Neutrophil (primary cell): ENCODE results near the gene CARD18.
"Not testable (repeated sequence)": the region's sequence is repeated elsewhere in the genome, so short reads cannot be mapped to it uniquely, and the experiment has no call there.

Experiments used
- H3K27ac ChIP-seq: fragments of 200-600 bp; sonication (generic); 2 replicates; pipeline ENCODE4 v1.5.1; 2016; ENCODE audit warnings: mild to moderate bottlenecking, moderate library complexity
- H3K27me3 ChIP-seq: fragments of 200-600 bp; sonication (generic); 2 replicates; pipeline ENCODE4 v1.6.0; 2016; ENCODE audit warnings: mild to moderate bottlenecking
- H3K36me3 ChIP-seq: fragments of 200-600 bp; sonication (generic); 2 replicates; pipeline ENCODE4 v1.5.1; 2017
- H3K4me1 ChIP-seq, 2 experiments: fragments of 200-600 bp in 1 of 2; sonication (generic) in 1 of 2; 1 replicate in 1 of 2; 2 replicates in 1 of 2; pipeline versions ENCODE4 v1.5.1 to v1.6.1; 2013 to 2016; ENCODE audit warnings: low read depth in 1 of 2, low read length in 1 of 2, mild to moderate bottlenecking in 1 of 2, moderate library complexity in 1 of 2; ENCODE audit not compliant: control insufficient read depth in 1 of 2, insufficient read depth in 1 of 2
- H3K4me3 ChIP-seq, 2 experiments: fragments of 200-600 bp in 1 of 2; sonication (generic) in 1 of 2; 1 replicate in 1 of 2; 2 replicates in 1 of 2; pipeline ENCODE4 v1.5.1; 2013 to 2016; ENCODE audit warnings: low read depth in 1 of 2, low read length in 1 of 2, mild to moderate bottlenecking in 1 of 2, moderate library complexity in 1 of 2
- H3K9me3 ChIP-seq: fragments of 200-600 bp; sonication (generic); 2 replicates; pipeline ENCODE4 v1.5.1; 2016
- CTCF ChIP-seq: fragments of 200-600 bp; sonication (generic); IDR thresholded peaks from 2 replicates; pipeline ENCODE4 v1.5.1; 2016; ENCODE audit warnings: antibody characterized with exemption

CARD18 gene

GRCh38 chr11:105106140-105106539 lies 33.4 kb downstream of the CARD18 start:
- Histone ChIP-seq H3K9me3 (no peaks in the 10 kb centered on the region), H3K27me3 (no peaks in the 10 kb centered on the region), H3K4me3 (no peak overlapping the region), H3K4me1 (peaks cover 23 to 29% of the 10 kb centered on the region in 2 experiments), H3K36me3 (no peaks in the 10 kb centered on the region), H3K27ac (no peak overlapping the region)
- TF ChIP-seq CTCF = no peak

GRCh38 chr11:105104292-105104691 lies 35.3 kb downstream of the CARD18 start:
- Histone ChIP-seq H3K4me1 (peaks cover 29 to 30% of the 10 kb centered on the region in 2 experiments), H3K27ac (no peak overlapping the region), H3K36me3 (no peaks in the 10 kb centered on the region), H3K9me3 (no peaks in the 10 kb centered on the region), H3K4me3 (no peak overlapping the region), H3K27me3 (no peaks in the 10 kb centered on the region)
- TF ChIP-seq CTCF = no peak

DNA sequence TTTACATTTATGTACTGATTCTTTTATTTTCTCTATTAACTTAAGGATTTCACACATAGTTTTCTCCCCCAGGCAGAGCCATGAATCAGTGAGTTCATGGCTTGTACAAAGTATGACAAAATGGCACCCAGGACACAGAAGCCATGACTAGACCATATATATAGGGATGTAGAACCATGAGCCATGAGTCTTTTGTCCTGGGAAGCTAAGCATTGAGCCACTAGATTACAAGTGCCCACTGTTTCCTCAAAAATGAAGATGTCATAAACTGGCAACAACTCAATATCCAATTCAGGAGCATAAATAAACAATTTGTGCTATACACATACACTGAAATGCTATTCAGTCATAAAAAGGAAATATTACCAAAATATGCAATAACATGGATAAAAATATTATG lies 36.2 kb downstream of the CARD18 start:
- H3K27ac ChIP-seq = no peak overlapping the region
- H3K27me3 ChIP-seq = no peaks in the 10 kb centered on the region
- H3K36me3 ChIP-seq = no peaks in the 10 kb centered on the region
- H3K9me3 ChIP-seq = no peaks in the 10 kb centered on the region
- peaks cover 30 to 35% of the 10 kb centered on the region in 2 experiments for H3K4me1 ChIP-seq
- TF ChIP-seq CTCF = no peak
- no peak overlapping the region for H3K4me3 ChIP-seq

DNA sequence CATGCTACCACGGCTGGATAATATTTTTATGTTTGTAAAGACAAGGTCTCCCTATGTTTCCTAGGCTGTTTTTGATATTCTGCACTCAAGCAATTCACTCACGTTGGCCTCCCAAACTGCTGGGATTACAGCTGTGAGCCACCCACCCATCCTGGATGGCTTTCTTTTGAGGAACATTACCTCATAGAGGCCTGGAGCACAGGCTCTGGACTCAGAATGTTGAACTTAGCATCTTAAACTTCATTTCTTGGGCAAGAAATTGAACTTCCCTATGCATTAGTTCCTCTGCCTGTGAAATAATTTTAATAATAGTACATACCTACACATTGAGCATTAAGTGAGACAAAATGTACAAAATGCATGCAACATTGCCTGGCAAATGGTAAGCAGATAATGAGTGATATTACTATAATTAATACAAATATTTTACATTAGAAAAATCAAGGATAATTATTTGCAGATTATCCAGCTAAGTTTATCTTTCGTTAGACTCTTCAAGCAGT lies 37.4 kb downstream of the CARD18 start:
- not testable (repeated sequence) for H3K4me3 ChIP-seq, H3K36me3 ChIP-seq, H3K27me3 ChIP-seq, H3K9me3 ChIP-seq
- peak overlapping the region; percentile 85 for H3K27ac ChIP-seq
- peaks cover 30 to 35% of the 10 kb centered on the region in 2 experiments for H3K4me1 ChIP-seq

DNA sequence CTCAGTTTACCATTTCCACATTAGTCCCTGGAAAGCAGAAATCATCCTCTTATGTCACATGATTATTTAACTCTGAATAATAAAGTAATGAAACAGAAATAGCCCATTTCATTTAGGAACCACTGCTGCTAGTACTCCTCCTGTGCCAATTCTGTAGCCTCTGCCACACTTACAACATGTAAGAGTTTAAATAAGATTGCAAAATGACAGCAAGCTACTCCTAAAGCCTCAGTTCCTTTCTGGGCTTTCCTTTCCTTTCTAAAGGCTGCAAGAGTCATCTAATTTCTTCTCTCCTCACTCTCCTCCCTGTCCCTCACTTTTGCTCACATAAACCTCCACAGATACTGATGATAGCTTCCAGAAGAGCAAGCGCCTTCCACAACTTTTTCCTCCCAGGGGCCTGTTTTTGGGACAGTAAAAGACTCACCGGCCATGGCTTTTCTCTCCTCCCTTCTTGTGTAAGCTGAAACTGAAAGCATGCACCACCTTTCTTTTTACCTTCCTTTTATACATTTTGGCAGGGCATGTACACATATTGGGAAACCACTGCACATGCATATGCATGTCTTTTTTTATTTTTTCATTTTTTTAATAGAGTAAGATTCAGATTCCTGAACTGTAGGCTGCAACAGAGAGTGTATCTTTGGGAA lies 38.5 kb downstream of the CARD18 start:
- Histone ChIP-seq H3K27ac (peak overlapping the region; percentile 85), H3K9me3 (no peaks in the 10 kb centered on the region), H3K36me3 (no peaks in the 10 kb centered on the region), H3K4me1 (peaks cover 30 to 35% of the 10 kb centered on the region in 2 experiments), H3K27me3 (no peaks in the 10 kb centered on the region), H3K4me3 (peak overlapping the region; percentile 39 to 53)
- TF ChIP-seq CTCF = no peak

- Histone ChIP-seq H3K27ac (peak overlapping the region; percentile 85), H3K4me3 (peak overlapping the region; percentile 39 to 53), H3K36me3 (no peaks in the 10 kb centered on the region), H3K4me1 (peaks cover 30 to 35% of the 10 kb centered on the region in 2 experiments), H3K27me3 (no peaks in the 10 kb centered on the region), H3K9me3 (no peaks in the 10 kb centered on the region)
- no peak for TF ChIP-seq CTCF
Measured at GRCh38 chr11:105100206-105100605, 39.4 kb downstream of the CARD18 start.

- Histone ChIP-seq H3K4me3 (peak overlapping the region in 1 of 2 experiments; percentile 53), H3K27ac (peak overlapping the region; percentile 85), H3K4me1 (peaks cover 30 to 35% of the 10 kb centered on the region in 2 experiments)
- not testable (repeated sequence) for H3K36me3 ChIP-seq, H3K9me3 ChIP-seq, H3K27me3 ChIP-seq
Measured at GRCh38 chr11:105099594-105099993, 40.0 kb downstream of the CARD18 start.
